Measurements from ENCODE around the gene HNF1B.
"Not testable (repeated sequence)": the region's sequence is repeated elsewhere in the genome, so short reads cannot be mapped to it uniquely, and the experiment has no call there.

Gene HNF1B

GRCh38 chr17:37701496-37701898, 43.4 kb downstream of the HNF1B start:
- peak; percentile 20 for DNase-seq (ENCODE audit: low read depth)

DNA sequence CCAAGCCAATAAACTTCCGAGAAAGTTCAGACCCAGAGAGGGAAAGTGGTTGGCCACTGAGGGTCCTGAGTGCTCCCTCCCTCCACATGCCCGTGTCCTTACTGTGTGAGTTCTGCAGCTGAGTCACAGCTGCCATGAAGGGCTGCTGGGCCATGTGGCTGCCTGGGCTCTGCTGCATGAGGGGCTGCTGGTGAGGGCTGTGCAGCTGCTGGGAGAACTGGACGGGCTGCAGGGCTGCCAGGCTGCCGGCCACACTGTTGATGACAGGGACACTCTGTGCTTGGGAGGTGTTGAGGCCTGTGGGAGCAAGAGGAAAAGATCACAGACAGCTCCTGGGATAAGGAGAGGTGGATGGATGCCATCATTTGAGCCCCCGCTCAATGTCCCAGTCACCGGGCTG, 44.0 kb downstream of the HNF1B start:
- DNase-seq (ENCODE audit: low read depth): no peak

DNA sequence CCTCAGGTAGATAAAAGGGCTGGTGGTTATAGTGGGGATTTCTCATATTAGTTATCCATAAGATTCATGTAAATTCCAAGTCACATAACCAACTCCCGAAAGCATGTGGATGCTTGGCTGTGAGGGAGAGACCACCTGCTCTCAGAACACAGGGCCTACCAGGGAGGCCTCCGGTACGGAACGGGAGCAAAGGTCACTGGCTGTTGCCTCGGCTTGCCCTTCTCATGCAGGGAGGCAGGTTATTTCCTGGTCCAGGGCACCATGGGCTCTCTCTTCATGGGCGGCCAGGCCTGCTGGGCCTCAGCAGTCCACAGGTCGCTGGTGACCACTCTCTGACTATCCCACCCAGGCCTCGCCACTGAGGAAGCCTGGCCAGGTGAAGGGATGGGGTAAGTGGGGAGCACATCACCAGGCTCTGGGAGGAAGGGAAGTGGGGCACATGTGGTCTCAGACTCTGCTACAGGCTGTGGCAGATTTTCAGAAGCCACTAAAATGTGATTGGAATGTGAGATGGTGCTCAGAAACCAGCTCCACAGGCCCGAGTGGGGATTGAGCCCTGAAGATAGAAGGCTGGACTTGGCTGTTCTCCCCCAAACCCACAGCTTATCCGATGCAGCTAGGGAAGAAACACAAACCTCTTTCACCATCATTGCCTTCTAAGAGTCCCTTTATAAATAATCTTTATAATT, 45.4 kb downstream of the HNF1B start:
- no peak for DNase-seq (ENCODE audit: low read depth)

- no peak for DNase-seq (ENCODE audit: low read depth)
These were observed 46.0 kb downstream of the HNF1B start for GRCh38 chr17:37698911-37699255.

DNA sequence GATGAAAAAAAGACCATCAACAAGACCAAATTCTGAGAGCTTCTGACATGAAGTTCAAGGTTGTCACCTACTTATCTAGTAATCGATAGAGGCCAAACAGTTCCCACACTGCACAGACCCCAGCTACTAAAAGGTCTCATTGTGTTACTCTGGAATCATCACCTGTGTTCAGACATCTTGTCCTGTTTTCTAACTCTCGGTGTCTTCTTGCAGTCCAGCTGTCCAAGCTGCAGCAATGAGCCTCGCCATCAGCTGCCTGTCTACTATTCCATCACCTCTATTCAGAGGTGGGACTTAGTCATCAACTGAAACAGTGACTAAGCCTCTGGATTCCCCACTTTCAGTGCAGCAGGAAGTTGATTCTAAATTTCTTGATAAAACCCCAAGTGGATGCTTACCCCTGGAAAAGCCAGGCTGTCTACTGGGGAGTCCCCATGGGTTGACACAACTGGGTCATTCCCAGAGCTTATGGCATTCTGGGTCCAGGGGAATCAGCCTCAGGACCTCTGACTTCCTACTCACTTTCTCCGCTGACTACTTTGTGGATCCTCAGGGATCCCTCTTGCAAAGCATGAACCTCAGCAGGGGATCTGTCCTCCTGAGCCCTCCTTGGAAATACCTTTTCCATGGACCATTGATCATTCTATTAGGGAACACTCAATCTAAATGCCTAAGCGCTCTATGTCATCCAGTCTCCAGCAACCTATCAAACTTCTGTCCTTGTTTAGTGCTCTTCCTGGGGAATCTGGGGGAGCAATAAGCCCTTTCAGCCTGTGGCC, 46.5 kb downstream of the HNF1B start:
- no peak for DNase-seq (ENCODE audit: low read depth)

DNA sequence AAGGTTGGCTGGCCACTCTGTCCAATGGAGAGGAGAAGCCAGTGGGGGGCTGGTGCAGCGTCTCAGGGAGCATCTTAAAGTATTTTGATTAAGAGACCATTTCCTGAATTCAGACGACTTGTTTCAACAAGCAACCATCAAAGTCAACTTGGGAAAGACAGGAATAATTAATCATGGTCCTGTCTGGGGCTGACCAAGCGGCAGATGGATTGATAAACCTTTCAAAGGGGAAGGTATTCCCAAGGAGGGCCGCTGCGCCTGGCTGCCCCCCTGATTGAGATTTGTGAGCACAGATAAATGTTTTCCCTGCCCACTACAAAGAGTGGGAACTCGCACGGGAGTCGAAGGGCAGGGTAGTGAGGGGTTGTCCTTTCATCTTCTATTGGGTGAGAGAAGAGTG, 47.5 kb downstream of the HNF1B start:
- no peak for DNase-seq (ENCODE audit: low read depth)

GRCh38 chr17:37696366-37696765, 48.5 kb downstream of the HNF1B start:
- DNase-seq (ENCODE audit: low read depth): no peak

DNA sequence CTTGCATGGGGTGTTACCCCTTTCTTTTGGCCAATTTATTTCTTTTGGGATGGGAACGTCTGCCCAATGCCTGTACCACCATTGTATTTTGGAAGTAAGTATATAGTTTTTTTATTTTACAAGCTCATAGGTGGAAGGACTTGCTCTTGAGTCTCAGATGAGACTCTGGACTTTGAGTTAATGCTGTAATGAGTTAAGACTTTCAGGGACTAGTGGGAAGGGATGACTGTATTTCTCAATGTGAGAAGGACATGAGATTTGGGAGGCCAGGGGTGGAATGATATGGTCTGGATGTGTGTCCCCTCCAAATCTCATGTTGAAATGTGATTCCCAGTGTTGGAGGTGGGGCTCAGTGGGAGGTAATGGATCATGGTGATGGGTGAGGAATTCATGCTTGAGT, 49.1 kb downstream of the HNF1B start:
- no peak for DNase-seq (ENCODE audit: low read depth)

DNA sequence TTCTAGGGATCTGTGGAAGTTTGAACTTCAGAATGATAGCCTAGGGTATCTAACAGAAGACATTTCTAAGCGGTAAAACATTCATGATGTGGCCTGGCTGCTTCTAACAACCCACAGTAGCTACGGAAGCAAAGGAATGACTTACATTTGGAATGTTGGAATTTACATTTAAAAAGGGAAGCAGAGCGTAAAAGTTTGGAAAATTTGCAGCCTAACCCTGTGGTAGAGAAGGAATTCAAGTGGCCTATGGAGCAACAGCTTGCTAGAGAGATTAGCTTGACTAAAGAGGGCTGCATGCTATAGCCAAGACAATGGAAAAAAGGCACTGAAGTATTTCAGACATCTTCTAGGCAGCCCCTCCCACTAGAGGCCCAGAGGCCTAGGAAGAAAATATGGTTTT, 50.1 kb downstream of the HNF1B start:
- DNase-seq (ENCODE audit: low read depth): no peak

GRCh38 chr17:37693328-37693727, 51.5 kb downstream of the HNF1B start:
- no peak for DNase-seq (ENCODE audit: low read depth)

DNA sequence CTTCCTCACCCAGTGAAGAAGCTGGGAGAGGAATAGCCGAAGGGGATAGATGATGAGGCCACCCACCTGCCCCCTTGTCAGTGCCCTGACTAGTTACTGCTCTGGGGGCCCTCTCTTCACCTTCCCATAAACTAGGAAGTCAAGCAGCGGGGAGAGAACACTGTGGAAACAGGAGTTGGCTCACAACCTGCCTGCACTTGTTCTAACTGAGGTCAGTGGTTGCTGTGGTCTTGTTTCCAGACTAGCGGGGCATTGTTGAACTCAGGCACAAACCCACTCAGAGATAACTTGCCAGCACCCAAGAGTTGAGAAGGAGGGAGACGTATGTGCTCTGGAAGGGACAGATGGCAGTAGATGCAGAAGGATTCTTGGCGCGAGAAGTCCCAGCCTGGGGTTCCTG, 53.1 kb downstream of the HNF1B start:
- DNase-seq (ENCODE audit: low read depth): no peak

- DNase-seq (ENCODE audit: low read depth): no peak
These were observed 55.5 kb downstream of the HNF1B start for GRCh38 chr17:37689317-37689716.

DNA sequence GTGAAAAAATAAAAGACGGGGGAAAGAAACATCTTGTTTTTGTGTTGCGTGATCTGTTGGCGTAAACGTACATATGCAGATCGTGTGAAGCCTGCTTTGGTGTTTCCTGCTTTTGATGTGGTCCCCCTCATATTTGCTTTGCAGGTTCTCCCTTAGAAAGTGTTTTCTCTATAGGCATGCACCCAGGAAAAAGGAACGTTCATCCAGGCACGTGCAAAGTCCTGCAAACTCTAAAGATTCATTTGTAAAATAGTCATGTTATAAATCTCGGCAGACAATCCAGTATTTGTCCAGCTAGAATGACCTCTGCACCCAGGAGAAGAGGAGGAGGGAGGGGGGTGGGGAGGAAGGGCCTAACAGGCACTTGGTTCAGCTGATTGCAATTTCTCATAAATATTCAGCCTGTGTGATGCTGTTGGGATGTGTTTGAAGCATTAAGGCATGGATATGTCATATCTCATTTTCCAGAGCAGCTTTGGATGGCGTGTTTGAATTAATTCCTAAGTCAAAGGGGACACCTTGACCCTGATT, 61.3 kb downstream of the HNF1B start:
- DNase-seq (ENCODE audit: low read depth): no peak

- DNase-seq (ENCODE audit: low read depth): no peak
These were observed 62.9 kb downstream of the HNF1B start for GRCh38 chr17:37682007-37682406.

DNA sequence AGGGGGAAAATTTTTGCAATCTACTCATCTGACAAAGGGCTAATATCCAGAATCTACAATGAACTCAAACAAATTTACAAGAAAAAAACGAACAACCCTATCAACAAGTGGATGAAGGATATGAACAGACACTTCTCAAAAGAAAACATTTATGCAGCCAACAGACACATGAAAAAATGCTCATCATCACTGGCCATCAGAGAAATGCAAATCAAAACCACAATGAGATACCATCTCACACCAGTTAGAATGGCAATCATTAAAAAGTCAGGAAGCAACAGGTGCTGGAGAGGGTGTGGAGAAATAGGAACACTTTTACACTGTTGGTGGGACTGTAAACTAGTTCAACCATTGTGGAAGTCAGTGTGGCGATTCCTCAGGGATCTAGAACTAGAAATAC, 64.9 kb downstream of the HNF1B start:
- not testable (repeated sequence) for DNase-seq (ENCODE audit: low read depth)

GRCh38 chr17:37678036-37678435, 66.8 kb downstream of the HNF1B start:
- no peak for DNase-seq (ENCODE audit: low read depth)

GRCh38 chr17:37677021-37677420, 67.8 kb downstream of the HNF1B start:
- DNase-seq (ENCODE audit: low read depth): no peak

DNA sequence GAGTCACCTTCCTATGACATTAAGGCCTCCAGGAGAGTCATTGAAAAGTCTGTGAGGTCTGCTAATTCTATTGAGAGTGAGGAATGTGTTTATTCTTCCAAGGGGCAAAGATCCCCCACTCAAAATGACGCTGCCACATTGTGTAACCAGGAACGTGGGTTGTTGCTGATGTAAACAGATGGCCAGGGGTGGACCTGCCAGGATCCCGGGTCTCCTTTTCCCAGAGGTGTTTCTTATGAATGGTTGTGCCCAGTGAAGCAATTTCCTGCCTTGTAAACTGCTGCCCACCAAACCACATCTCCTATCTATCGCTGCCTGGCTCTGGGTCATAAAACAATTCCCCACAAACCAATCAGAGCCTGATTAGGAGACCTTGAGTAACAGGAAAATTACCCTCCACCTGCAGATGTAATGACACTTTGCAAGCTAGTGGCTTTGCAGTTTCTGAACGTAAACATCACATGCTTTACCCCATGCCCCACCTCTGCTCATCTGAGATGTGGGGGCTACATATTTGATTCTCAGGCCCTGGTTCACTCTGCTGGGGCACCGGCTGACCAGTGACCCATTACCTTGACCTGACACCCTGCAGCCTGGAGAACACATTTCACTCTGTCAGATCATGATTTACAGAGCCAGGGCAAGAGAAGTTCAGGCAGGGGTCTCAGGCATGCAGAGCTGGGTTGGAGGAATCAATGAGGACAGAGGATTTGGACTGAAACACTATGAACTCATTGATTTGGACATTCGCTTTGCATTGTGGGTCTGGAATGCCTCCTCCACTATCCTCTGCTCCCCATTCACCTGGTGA, 68.5 kb downstream of the HNF1B start:
- DNase-seq (ENCODE audit: low read depth): no peak

DNA sequence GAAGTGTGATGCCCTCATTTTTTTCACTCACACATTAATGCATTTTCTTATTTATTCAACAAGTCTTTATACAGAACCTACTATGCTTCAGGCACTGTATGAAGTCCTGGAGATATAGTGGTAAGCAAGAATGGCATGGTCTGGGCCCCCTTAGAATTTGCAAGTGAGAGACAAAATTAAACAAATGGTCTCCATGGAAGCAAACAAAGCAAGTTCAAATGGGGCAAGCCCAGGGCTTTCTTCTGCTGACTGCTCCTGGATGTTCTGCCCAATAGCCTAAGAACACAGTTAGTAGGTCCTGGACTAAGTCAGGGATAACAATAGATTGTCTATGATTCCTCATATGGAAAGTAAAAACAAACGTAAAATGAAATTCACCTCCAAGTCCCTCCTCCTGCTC, 70.3 kb downstream of the HNF1B start:
- DNase-seq (ENCODE audit: low read depth): no peak

- no peak for DNase-seq (ENCODE audit: low read depth)
These were observed 71.5 kb downstream of the HNF1B start for GRCh38 chr17:37673386-37673785.

DNA sequence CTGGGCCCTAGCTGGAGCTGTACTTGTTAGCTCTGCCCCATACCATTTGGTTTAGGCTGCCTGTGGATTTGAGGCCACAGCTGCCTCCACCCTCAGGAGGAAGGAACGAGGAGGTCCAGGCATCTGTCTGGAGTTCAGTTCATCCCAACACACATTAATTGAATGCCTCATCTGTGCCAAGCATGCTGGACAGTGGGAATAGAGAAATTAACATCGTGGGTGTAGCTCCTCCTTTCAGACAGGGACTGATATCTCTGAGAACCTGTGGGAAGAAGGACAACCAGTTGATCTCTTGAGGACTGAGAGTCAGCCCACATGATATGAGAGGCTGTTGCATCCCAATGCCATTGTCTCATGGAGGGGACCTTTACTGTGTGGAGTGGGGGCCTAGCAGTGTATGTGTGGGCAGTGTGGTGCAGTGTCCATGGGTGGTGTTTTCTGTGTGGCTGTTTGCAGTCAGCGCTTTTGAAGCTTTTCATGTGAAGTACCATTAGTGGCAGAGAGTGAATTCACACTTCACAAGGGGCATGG, 72.2 kb downstream of the HNF1B start:
- no peak for DNase-seq (ENCODE audit: low read depth)

DNA sequence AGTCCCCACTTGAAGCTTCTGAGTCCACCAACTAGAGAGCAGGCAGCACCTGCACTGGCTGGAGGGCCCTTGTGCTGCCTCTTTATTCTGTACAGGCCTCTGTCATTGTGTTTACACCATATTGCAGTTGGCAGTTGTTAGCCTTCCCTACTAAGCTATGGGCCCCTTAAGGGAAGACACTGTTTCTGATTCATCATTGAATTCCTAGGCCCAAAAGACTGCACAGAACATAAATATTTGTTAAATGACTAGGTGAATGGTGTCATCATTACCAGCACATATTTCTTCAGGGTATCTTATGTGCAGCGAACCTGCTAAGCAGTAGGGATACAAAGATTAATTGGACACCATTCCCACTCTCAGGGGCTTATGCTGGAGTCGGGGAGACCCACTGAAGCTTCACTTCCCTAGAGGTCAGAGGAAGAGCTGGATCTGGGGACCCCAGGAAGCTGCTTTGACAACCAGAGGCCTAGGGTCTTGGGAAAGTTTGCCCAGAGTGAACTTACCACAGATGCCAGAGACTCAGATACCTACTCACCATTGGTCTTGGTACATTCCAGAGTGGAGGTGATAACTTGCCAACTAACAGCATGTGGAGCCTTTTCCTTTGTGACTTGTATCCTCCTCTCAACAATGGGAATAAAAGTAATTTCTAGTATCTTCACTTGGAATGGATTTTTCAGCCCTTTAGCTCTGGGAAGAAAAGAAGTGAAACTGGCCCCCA, 72.9 kb downstream of the HNF1B start:
- no peak for DNase-seq (ENCODE audit: low read depth)
